GM10248 (cell line): ENCODE data around the gene ATF7.

Experiments used
- CTCF ChIA-PET: fragments of 300-600 bp; sonication (Branson Sonifier 250); formaldehyde crosslinking; extraction: SDS; loops from one replicate; lab custom pipeline; 2021; ENCODE audit warnings: antibody characterized with exemption; lab: Yijun Ruan, JAX
- POLR2A ChIA-PET: fragments of 350-650 bp; sonication (Branson Sonifier 250); formaldehyde crosslinking; extraction: SDS; loops from one replicate; lab custom pipeline; 2020; ENCODE audit warnings: antibody characterized with exemption; lab: Yijun Ruan, JAX
- DNase-seq: peaks from one replicate; pipeline ENCODE4 v3.0.0; 2012; ENCODE audit errors: extremely low spot score
- CTCF ChIP-seq: IDR thresholded peaks from 2 replicates; pipeline ENCODE4 v1.5.1; 2012; ENCODE audit warnings: mild to moderate bottlenecking, low read depth; ENCODE audit errors: extremely low read depth, missing control alignments, control extremely low read depth

ATF7 gene

GRCh38 chr12:53508534-53509170, 117.5 kb downstream of the ATF7 start:
- peak; percentile 82 for DNase-seq
- POLR2A ChIA-PET, result interaction anchor here (0.5 to 2.1 kb wide), 4 partner anchors 7 to 442 kb away, joined by 3 to 4 read pairs (median 4); partner anchors contain the start of genes MAP3K12 and TARBP2
- CTCF ChIA-PET, result interaction anchor here (0.7 to 6.5 kb wide), 50 partner anchors 8 to 891 kb away, joined by 3 to 87 read pairs (median 4); partner anchors contain the start of genes AAAS, ATP5MC2, MAP3K12 and MYG1
- TF ChIP-seq CTCF, result peak; percentile 99

GRCh38 chr12:53507603-53507885, 118.6 kb downstream of the ATF7 start:
- CTCF ChIA-PET, result interaction anchor here (0.7 to 6.5 kb wide), 13 partner anchors 7 to 187 kb away, joined by 3 to 87 read pairs (median 8); partner anchors contain the start of genes ATP5MC2, MAP3K12 and TARBP2
- TF ChIP-seq CTCF, result no peak
- POLR2A ChIA-PET, result interaction anchor here (1.6 kb wide), 1 partner anchor 8 kb away, joined by 4 read pairs; the partner anchor contains the start of gene MAP3K12
- no peak for DNase-seq

- ChIA-PET CTCF (interaction anchor here (0.7 to 6.5 kb wide), 11 partner anchors 7 to 186 kb away, joined by 3 to 87 read pairs (median 23); partner anchors contain the start of genes MAP3K12 and TARBP2), POLR2A (no interaction called here)
- no peak for TF ChIP-seq CTCF
- no peak for DNase-seq
Measured at GRCh38 chr12:53506881-53507602, 119.1 kb downstream of the ATF7 start, which contains the start of gene NPFF. Gene NPFF, minus strand, starts transcription at chr12:53507484. Its CDS starts 10 bp downstream, at chr12:53507474.

GRCh38 chr12:53506450-53506785, 119.8 kb downstream of the ATF7 start:
- DNase-seq, result no peak
- ChIA-PET POLR2A (no interaction called here), CTCF (interaction anchor here (1.2 to 1.7 kb wide), 4 partner anchors 85 to 162 kb away, joined by 3 to 4 read pairs (median 3); no protein-coding TSS in a partner anchor)
- no peak for TF ChIP-seq CTCF

GRCh38 chr12:53505555-53506449, 120.4 kb downstream of the ATF7 start:
- TF ChIP-seq CTCF, result no peak
- DNase-seq, result no peak
- ChIA-PET CTCF (interaction anchor here (1.1 to 1.7 kb wide), 6 partner anchors 38 to 161 kb away, joined by 3 to 4 read pairs (median 3); no protein-coding TSS in a partner anchor), POLR2A (no interaction called here)
